Measurements from ENCODE around the gene RPS2.

RPS2 gene

DNA sequence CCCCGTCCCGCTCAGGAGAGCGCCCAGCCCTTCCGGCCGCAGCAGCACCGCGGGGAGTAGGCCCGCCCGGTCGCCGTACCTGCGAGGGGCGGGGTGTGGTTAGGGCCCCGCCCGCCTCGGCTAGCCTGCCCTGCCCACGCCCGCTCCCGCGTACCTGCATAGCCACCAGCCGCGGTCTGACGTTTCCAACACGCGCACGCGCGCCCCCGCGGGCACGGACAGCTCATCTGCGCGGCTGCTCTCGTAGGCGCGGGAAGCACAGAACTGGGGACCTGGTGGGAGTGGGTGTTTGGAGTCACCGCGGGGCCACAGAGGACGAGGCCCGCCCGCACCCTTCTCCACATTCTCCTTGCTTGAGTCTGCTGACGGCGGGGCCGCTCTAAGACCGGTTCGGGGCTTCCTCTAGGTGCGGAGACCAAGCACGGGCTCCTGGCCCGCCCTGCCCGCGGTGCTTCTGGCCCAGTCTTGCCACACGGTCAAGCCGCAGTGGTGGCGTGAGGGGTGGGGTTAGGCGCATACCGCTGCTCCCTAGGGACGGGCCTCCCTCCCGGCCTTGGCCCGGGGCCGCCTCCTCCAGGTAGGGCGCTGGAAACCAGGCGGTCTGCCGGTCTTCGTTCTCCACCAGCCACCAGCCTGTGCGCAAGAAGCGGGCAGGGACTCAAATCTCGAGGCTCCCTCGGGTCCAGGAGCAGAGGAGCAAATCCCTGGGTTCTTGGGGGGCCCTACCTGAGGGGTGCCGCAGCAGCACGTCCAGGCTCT lies 14.8 kb upstream of the RPS2 start:
- H3K36me3 Mint-ChIP-seq (ENCODE audit: low read depth) = peaks cover 20% of the 10 kb centered on the region
- peaks cover 15% of the 10 kb centered on the region for H3K4me1 Mint-ChIP-seq (ENCODE audit: low read depth)
- H3K9me3 Mint-ChIP-seq = no peaks in the 10 kb centered on the region
- H3K4me3 Mint-ChIP-seq = no peak overlapping the region
- H3K27me3 Mint-ChIP-seq = peaks cover 25% of the 10 kb centered on the region
- no peak overlapping the region for H3K27ac Mint-ChIP-seq

DNA sequence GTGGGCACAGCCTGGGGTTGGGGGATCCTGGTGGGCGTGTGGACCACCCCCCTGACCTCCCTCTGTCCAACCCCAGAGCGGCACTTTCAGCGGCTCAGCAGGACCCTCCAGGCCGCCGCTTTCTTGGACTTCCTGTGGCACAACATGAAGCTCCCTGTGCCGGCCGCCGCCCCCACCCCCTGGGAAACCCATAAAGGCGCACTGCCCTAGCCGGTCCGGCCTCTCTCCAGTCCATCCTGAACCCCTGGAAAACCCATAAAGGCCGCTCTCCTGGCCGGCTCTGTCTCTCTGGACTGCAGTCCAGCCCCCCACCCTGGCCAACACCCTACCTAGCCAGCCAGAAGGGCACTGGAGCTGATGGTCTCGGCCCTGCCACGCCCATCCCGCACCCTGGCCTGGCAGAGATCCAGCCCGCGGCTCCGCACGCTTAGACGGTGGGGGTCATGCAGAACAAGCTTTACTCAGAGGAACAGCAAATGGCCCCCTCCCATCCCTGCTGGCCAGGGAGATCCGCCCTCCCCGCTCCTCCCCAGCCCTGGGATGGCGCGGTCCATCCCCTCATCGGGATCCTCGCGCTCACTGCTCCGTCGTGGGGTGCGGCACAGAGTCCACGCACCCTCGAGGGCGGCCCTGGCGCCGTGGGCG lies 14.0 kb upstream of the RPS2 start:
- H3K27me3 Mint-ChIP-seq = peaks cover 25% of the 10 kb centered on the region

DNA sequence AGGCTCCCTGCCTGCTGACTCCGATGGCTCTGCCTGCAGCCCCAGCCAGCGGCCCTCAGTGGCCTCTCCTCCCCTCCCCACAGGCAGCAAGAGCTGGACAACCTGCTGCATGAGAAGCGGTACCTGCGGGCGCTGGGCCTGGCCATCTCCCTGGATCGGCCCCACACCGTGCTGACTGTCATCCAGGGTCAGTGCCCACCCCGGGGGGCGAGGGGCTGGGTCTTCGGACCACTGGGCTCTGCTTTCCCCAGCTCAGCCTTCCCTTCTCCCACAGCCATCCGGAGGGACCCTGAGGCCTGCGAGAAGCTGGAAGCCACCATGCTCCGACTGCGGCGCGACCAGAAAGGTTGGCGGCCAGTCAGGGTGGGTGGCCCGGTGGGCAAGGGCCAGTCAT lies 13.2 kb upstream of the RPS2 start:
- H3K36me3 Mint-ChIP-seq (ENCODE audit: low read depth) = peaks cover 20% of the 10 kb centered on the region
- no peak overlapping the region for H3K4me3 Mint-ChIP-seq
- peaks cover 18% of the 10 kb centered on the region for H3K4me1 Mint-ChIP-seq (ENCODE audit: low read depth)
- peaks cover 21% of the 10 kb centered on the region for H3K27me3 Mint-ChIP-seq
- H3K27ac Mint-ChIP-seq = no peak overlapping the region
- no peaks in the 10 kb centered on the region for H3K9me3 Mint-ChIP-seq

More for the DNA sequence above, 14.0 kb upstream of the RPS2 start:
- no peak overlapping the region for H3K4me3 Mint-ChIP-seq
- H3K4me1 Mint-ChIP-seq (ENCODE audit: low read depth) = peaks cover 15% of the 10 kb centered on the region
- peaks cover 20% of the 10 kb centered on the region for H3K36me3 Mint-ChIP-seq (ENCODE audit: low read depth)
- no peak overlapping the region for H3K27ac Mint-ChIP-seq
- no peaks in the 10 kb centered on the region for H3K9me3 Mint-ChIP-seq

DNA sequence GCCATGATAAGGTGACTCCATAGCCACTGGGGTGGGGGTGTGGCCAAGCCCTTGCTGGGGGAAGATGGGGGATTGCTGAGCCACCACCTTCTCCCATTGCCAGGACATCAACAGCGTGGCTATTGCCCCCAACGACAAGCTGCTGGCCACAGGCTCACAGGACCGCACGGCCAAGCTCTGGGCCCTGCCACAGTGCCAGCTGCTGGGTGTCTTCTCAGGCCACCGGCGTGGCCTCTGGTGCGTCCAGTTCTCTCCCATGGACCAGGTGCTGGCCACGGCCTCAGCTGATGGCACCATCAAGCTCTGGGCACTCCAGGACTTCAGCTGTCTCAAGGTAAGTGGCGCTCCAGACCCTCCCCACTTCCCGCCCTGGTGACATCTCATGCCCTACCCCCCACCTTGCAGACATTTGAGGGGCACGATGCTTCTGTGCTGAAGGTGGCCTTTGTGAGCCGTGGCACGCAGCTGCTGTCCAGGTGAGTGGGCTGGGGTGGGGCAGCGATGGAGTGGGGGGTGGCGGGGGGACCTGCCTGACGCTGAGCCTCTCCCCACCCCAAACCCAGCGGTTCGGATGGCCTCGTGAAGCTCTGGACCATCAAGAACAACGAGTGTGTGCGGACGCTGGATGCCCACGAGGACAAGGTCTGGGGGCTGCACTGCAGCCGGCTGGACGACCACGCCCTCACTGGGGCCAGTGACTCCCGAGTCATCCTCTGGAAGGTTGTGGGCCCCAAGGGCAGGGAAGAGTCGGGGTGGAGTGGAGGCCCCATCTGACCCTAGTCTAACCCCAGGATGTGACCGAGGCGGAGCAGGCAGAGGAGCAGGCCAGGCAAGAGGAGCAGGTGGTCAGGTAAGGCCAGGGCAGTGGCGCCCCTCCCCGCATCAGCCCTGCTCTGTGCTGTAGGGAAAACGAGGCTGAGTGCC lies 12.6 kb upstream of the RPS2 start:
- Mint-ChIP-seq H3K36me3 (ENCODE audit: low read depth) (peaks cover 20% of the 10 kb centered on the region), H3K27me3 (peaks cover 14% of the 10 kb centered on the region), H3K27ac (no peak overlapping the region), H3K4me3 (no peak overlapping the region), H3K9me3 (no peaks in the 10 kb centered on the region), H3K4me1 (ENCODE audit: low read depth) (peaks cover 21% of the 10 kb centered on the region)

DNA sequence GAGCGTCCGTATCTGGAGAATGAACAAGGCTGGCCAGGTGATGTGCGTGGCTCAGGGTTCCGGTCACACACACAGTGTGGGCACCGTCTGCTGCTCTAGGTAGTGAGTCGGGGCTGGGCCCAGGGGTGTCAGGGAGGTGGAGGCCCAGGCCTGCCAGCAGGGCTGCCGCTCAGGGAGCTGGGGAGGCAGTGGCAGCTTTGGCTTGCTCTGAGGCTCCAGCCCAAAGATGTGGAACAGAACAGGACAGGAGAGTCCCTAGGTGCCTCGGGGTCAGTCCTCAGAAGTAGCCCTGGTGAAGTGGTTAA lies 11.5 kb upstream of the RPS2 start:
- H3K9me3 Mint-ChIP-seq = no peaks in the 10 kb centered on the region
- H3K4me3 Mint-ChIP-seq = no peak overlapping the region
- peaks cover 22% of the 10 kb centered on the region for H3K4me1 Mint-ChIP-seq (ENCODE audit: low read depth)
- peaks cover 7% of the 10 kb centered on the region for H3K27me3 Mint-ChIP-seq
- H3K27ac Mint-ChIP-seq = no peak overlapping the region
- H3K36me3 Mint-ChIP-seq (ENCODE audit: low read depth) = peaks cover 20% of the 10 kb centered on the region

DNA sequence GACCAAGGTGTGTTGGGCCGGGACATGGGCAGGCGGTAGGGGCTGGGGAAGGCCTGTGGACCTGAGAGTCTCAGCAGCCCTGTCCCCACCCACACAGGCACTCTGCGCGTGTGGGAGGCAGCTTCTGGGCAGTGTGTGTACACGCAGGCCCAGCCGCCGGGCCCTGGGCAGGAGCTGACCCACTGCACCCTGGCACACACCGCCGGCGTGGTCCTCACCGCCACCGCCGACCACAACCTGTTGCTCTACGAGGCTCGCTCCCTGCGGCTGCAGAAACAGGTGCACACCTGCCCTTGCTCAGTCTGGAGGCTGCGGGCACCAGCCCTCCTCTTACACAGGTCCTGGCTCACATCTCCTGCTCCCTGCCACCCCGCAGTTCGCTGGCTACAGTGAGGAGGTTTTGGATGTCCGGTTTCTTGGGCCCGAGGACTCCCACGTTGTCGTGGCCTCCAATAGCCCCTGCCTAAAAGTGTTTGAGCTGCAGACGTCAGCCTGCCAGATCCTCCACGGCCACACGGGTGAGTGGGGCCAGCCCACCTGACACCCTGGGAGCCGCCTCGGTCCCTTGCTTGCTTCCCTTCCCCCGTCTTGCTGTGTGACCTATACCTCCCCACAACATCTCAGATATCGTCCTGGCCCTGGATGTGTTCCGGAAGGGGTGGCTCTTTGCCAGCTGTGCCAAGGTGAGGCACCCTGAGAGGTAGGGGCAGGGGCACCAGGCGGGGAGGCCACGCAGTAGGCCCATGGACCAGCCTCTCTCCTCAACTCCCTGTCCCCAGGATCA lies 11.0 kb upstream of the RPS2 start:
- no peak overlapping the region for H3K4me3 Mint-ChIP-seq
- peaks cover 20% of the 10 kb centered on the region for H3K36me3 Mint-ChIP-seq (ENCODE audit: low read depth)
- H3K27me3 Mint-ChIP-seq = peaks cover 2% of the 10 kb centered on the region
- H3K4me1 Mint-ChIP-seq (ENCODE audit: low read depth) = peaks cover 25% of the 10 kb centered on the region
- no peak overlapping the region for H3K27ac Mint-ChIP-seq
- H3K9me3 Mint-ChIP-seq = no peaks in the 10 kb centered on the region

DNA sequence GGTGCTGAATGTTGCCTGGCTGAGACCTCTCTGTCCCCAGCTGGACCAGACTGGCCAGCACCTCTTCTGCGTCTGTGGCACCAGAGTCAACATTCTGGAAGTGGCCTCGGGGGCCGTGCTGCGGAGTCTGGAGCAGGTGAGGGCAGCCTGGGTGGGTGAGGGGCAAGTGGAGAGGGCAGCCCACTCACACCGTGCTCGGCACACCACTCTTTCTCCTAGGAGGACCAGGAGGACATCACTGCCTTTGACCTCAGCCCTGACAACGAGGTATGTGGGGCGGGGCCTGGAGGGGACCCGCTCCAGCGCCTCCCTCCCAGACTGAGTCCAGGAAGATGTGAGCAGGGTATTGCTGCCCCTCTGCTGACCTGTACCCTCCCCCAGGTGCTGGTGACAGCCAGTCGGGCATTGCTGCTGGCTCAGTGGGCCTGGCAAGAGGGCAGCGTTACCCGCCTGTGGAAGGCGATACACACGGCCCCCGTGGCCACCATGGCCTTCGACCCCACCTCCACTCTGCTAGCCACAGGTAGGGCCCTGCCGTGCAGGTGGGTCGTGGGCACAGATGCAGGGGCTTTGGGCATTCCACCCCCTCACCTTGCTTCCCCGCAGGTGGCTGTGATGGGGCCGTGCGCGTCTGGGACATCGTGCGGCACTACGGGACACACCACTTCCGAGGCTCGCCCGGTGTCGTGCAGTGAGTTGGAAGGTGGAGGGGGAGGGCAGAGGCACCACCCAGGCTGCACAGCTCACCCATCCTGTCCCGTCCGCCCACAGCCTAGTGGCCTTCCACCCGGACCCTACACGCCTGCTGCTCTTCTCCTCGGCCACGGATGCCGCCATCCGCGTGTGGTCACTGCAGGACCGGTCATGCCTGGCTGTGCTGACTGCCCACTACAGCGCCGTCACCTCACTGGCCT lies 9.8 kb upstream of the RPS2 start:
- H3K4me3 Mint-ChIP-seq = no peak overlapping the region
- peaks cover 20% of the 10 kb centered on the region for H3K36me3 Mint-ChIP-seq (ENCODE audit: low read depth)
- no peak overlapping the region for H3K27ac Mint-ChIP-seq
- H3K4me1 Mint-ChIP-seq (ENCODE audit: low read depth) = peaks cover 26% of the 10 kb centered on the region
- no peaks in the 10 kb centered on the region for H3K27me3 Mint-ChIP-seq
- no peaks in the 10 kb centered on the region for H3K9me3 Mint-ChIP-seq

DNA sequence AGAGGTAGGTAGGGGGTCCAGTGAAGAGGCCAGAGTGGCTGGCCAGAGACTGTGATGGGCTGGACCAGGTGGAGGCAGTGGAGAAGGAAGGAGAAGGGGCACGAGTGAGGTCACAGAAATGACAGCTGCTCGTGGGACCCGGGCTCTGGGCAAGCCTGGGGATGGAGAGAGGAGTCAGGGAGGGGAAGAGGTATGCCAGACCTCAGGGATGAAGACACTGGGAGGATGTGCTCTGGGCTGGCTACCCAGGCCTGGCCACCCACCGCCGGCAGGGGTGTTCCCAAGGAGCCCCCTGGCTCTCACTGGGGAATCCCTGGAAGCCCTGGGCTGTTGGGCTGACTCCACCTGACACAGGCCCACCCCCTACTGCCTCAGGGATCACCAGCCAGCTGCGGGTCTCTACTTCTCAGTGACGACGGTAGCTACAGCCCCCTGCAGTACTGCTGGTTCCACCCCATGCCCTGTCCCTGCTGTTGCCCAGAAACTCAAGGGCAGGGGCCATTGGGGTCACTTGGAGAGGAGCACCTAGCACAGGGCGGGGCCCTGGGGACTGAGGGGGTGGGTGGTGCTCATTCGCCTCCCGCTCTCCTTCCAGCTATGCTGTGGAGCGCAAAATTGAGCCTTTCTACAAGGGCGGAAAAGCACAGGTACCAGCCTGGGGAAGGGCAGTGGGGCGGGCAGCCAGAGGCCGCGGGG lies 9.0 kb upstream of the RPS2 start:
- Mint-ChIP-seq H3K27ac (no peak overlapping the region), H3K36me3 (ENCODE audit: low read depth) (peaks cover 20% of the 10 kb centered on the region), H3K27me3 (no peaks in the 10 kb centered on the region), H3K4me1 (ENCODE audit: low read depth) (peaks cover 24% of the 10 kb centered on the region), H3K4me3 (peak overlapping the region; percentile 98), H3K9me3 (no peaks in the 10 kb centered on the region)

DNA sequence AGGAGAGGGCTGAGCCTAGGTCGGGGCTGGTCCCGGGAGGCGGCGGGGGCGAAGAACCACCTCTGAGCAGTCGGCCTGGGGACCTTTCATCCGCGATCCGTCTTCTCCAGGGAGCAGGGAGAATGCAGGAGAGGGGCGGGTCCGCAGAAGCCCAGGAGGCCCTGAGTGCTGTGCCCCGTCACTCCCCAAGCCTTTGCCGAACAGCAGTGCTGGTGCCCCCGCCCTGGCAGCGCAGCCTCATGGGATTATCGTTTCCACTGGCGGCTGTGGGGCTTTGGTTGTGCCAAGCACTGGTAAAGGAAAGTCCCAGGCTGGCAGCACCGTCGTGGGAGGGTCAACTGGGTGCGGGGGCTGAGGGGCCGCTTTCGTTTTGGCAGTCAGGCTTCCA lies 7.9 kb upstream of the RPS2 start:
- peak overlapping the region; percentile 98 for H3K4me3 Mint-ChIP-seq
- H3K27ac Mint-ChIP-seq = peak overlapping the region; percentile 29
- H3K4me1 Mint-ChIP-seq (ENCODE audit: low read depth) = peaks cover 24% of the 10 kb centered on the region
- peaks cover 20% of the 10 kb centered on the region for H3K36me3 Mint-ChIP-seq (ENCODE audit: low read depth)
- no peaks in the 10 kb centered on the region for H3K9me3 Mint-ChIP-seq
- H3K27me3 Mint-ChIP-seq = no peaks in the 10 kb centered on the region

DNA sequence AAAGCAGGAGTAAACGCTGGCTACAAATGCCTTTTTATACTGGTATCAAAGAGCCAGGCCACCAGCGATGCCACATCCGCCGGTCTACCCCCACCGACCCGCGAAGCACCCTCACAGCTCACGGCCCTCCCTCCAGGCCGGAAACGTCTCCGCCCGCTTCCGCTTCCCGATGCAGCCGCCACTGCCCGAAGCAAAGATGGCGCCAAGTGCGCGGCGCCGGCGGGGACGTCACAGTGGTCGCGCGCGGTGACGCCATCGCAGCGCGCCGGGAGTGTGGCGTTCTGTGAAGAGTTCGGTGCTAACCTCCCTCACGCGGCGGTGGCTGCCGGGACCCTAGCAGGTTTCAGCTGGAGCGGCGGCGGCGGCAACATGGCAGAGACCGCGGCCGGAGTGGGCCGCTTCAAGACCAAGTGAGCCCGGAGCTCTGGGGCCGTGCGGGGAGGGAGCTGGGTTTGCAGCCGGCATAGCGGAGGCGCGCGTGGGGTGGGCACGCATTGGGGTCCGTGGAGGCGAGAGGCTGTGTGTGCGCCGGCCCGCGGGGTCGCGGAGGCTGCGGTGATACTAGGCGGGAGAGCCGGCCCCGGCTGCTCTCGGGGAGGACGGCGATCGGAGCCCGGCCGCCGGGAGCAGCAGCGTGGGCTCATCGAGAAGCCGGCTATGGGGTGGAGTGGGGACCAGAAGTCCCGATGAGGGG lies 7.3 kb upstream of the RPS2 start, which contains the start of gene TBL3:
Gene TBL3, plus strand, starts transcription at position 258 of the 694 bp plus-strand sequence. Its CDS starts 112 bp downstream, at position 370.
- H3K4me3 Mint-ChIP-seq = peak within 1 kb of the TSS; percentile 98
- no peaks in the 10 kb centered on the region for H3K9me3 Mint-ChIP-seq
- peak within 1 kb of the TSS; percentile 98 for H3K27ac Mint-ChIP-seq
- H3K27me3 Mint-ChIP-seq = no peaks in the 10 kb centered on the region
- peaks cover 24% of the 10 kb centered on the region for H3K4me1 Mint-ChIP-seq (ENCODE audit: low read depth)
- peaks cover 22% of the 10 kb centered on the region for H3K36me3 Mint-ChIP-seq (ENCODE audit: low read depth)

DNA sequence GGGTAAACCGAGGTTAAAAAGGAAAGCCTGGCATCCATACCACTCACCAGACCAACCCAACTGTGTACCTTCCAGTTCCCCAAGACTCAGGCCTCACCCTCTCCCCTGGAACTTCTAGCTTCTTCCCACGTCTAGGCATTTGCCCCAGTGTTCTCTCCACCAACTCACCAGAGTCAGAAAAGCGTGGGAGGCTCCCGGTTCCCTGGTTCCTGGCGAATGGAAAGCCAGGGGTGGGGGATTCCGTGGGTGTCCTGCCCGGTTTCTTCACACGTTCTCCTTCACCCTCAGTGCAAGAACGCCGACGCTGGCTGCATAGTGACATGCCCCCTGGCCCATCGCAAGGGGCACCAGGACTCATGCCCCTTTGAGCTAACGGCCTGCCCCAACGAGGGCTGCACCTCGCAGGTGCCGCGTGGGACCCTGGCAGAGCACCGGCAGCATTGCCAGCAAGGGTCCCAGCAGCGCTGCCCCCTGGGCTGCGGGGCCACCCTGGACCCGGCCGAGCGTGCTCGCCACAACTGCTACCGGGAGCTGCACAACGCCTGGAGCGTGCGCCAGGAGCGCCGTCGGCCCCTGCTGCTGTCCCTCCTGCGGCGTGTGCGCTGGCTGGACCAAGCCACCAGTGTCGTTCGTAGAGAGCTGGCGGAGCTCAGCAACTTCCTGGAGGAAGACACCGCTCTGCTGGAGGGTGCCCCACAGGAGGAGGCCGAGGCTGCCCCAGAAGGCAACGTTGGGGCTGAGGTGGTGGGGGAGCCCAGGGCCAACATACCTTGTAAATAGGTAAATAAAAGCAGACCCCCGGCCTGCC lies 3.7 kb upstream of the RPS2 start:
- H3K4me3 Mint-ChIP-seq = no peak overlapping the region
- H3K27me3 Mint-ChIP-seq = no peaks in the 10 kb centered on the region
- no peaks in the 10 kb centered on the region for H3K9me3 Mint-ChIP-seq
- H3K27ac Mint-ChIP-seq = no peak overlapping the region
- peaks cover 24% of the 10 kb centered on the region for H3K36me3 Mint-ChIP-seq (ENCODE audit: low read depth)
- peaks cover 37% of the 10 kb centered on the region for H3K4me1 Mint-ChIP-seq (ENCODE audit: low read depth)

DNA sequence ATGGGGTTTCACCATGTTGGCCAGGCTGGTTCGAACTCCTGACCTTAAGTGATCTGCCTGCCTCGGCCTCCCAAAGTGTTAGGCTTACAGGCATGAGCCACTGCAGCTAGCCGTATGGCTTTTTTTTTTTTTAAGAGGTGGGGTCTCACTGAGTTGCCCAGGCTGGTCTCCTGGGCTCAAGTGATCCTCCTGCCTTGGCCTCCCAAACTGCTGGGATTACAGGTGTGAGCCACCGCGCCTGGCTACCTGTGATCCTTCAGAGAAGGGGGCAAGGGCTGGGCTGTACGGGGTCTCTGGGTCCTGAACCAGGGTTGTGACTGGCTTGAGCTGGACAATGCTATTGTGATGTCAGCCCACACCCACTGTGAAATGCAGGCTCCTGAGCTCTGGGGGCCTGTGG lies 1.8 kb upstream of the RPS2 start, which contains the start of gene RNF151:
Gene RNF151, plus strand, starts transcription at position 397 of the 400 bp plus-strand sequence. CDS start 26 bp downstream, outside the sequence.
- Mint-ChIP-seq H3K9me3 (no peaks in the 10 kb centered on the region), H3K27ac (peak within 1 kb of the TSS; percentile 97), H3K27me3 (no peaks in the 10 kb centered on the region), H3K4me3 (peak within 1 kb of the TSS; percentile 98), H3K36me3 (ENCODE audit: low read depth) (peaks cover 43% of the 10 kb centered on the region), H3K4me1 (ENCODE audit: low read depth) (peaks cover 43% of the 10 kb centered on the region)
